H9 (cell line): Measurements from ENCODE around the gene XDH. TPM values are rescaled to one million over a fixed set of nuclear protein-coding genes. Genes with fewer than 3 reads are reported as not detected.

ENCODE experiments used
- DNase-seq: peaks from one replicate; pipeline ENCODE4 v3.0.0-alpha.2; 2017
- H2AFZ ChIP-seq: one replicate; pipeline ENCODE4 v1.6.1; 2013; ENCODE audit warnings: mild to moderate bottlenecking, low read length, control low read depth, moderate library complexity
- H2AK5ac ChIP-seq: 2 replicates; pipeline ENCODE4 v1.6.1; 2013; ENCODE audit warnings: low read length, control low read depth, mixed read lengths; ENCODE audit not compliant: insufficient read length
- H2BK120ac ChIP-seq: one replicate; pipeline ENCODE4 v1.6.1; 2013; ENCODE audit warnings: low read depth, mild to moderate bottlenecking, low read length, control low read depth, inconsistent platforms; ENCODE audit not compliant: poor library complexity, severe bottlenecking
- H2BK12ac ChIP-seq: 2 replicates; pipeline ENCODE4 v1.6.1; 2013; ENCODE audit warnings: low read length, control low read depth, mixed read lengths, low read depth; ENCODE audit not compliant: insufficient read length
- H2BK15ac ChIP-seq: 2 replicates; pipeline ENCODE4 v1.6.1; 2013; ENCODE audit warnings: low read depth, low read length, control low read depth
- H2BK20ac ChIP-seq: one replicate; pipeline ENCODE4 v1.6.1; 2013; ENCODE audit warnings: low read depth, mild to moderate bottlenecking, low read length, control low read depth, inconsistent platforms; ENCODE audit not compliant: poor library complexity, severe bottlenecking
- H2BK5ac ChIP-seq: 2 replicates; pipeline ENCODE4 v1.6.1; 2013; ENCODE audit warnings: low read length, control low read depth, mixed read lengths; ENCODE audit not compliant: insufficient read length
- H3K14ac ChIP-seq: 2 replicates; pipeline ENCODE4 v1.6.1; 2013; ENCODE audit warnings: low read length, control low read depth; ENCODE audit not compliant: insufficient read depth
- H3K18ac ChIP-seq: 2 replicates; pipeline ENCODE4 v1.6.1; 2013; ENCODE audit warnings: low read depth, mild to moderate bottlenecking, mixed read lengths, low read length, control low read depth; ENCODE audit not compliant: insufficient read length
- H3K23ac ChIP-seq: 2 replicates; pipeline ENCODE4 v1.6.1; 2013; ENCODE audit warnings: low read length, control low read depth, mixed read lengths, low read depth; ENCODE audit not compliant: insufficient read length
- H3K23me2 ChIP-seq: 2 replicates; pipeline ENCODE4 v1.6.1; 2013; ENCODE audit warnings: low read depth, mild to moderate bottlenecking, mixed read lengths, low read length, control low read depth; ENCODE audit not compliant: insufficient read length, poor library complexity, severe bottlenecking
- H3K27ac ChIP-seq: 2 replicates; pipeline ENCODE4 v1.5.1; 2013; ENCODE audit warnings: low read length, control low read depth, mixed read lengths, low read depth; ENCODE audit not compliant: insufficient read length
- H3K27me3 ChIP-seq: 2 replicates; pipeline ENCODE4 v1.6.1; 2013; ENCODE audit warnings: low read length, control low read depth, inconsistent platforms; ENCODE audit not compliant: insufficient read depth
- H3K4ac ChIP-seq: 2 replicates; pipeline ENCODE4 v1.6.1; 2013; ENCODE audit warnings: low read depth, mild to moderate bottlenecking, control low read depth, inconsistent platforms, low read length, moderate library complexity
- H3K4me1 ChIP-seq: 2 replicates; pipeline ENCODE4 v1.6.1; 2013; ENCODE audit warnings: low read length, control low read depth, inconsistent platforms; ENCODE audit not compliant: insufficient read depth
- H3K4me2 ChIP-seq: 2 replicates; pipeline ENCODE4 v1.6.1; 2013; ENCODE audit warnings: low read length, control low read depth, mixed read lengths; ENCODE audit not compliant: insufficient read length, insufficient read depth
- H3K56ac ChIP-seq: 2 replicates; pipeline ENCODE4 v1.6.1; 2013; ENCODE audit warnings: low read depth, mild to moderate bottlenecking, mixed read lengths, low read length, control low read depth; ENCODE audit not compliant: insufficient read length
- H3K79me1 ChIP-seq: 2 replicates; pipeline ENCODE4 v1.6.1; 2013; ENCODE audit warnings: low read depth, mild to moderate bottlenecking, moderate library complexity, low read length, control low read depth, inconsistent platforms; ENCODE audit not compliant: insufficient read depth, poor library complexity, severe bottlenecking
- H3K79me2 ChIP-seq: 2 replicates; pipeline ENCODE4 v1.6.1; 2013; ENCODE audit warnings: low read length, control low read depth, inconsistent platforms; ENCODE audit not compliant: insufficient read depth
- H3K9ac ChIP-seq: 2 replicates; pipeline ENCODE4 v1.6.1; 2013; ENCODE audit warnings: low read length, control low read depth, mixed read lengths; ENCODE audit not compliant: insufficient read length; ENCODE audit errors: extremely low read depth
- H3K9me3 ChIP-seq: one replicate; pipeline ENCODE4 v1.6.1; 2013; ENCODE audit warnings: low read depth, low read length, inconsistent platforms; ENCODE audit not compliant: control insufficient read depth
- H3T11ph ChIP-seq: one replicate; pipeline ENCODE4 v1.6.1; 2013; ENCODE audit warnings: mild to moderate bottlenecking, low read length, control low read depth, inconsistent platforms
- H4K20me1 ChIP-seq: one replicate; pipeline ENCODE4 v1.6.1; 2013; ENCODE audit not compliant: control insufficient read depth, insufficient read length, insufficient read depth
- H4K5ac ChIP-seq: 2 replicates; pipeline ENCODE4 v1.6.1; 2013; ENCODE audit warnings: low read depth, mild to moderate bottlenecking, mixed read lengths, low read length, control low read depth; ENCODE audit not compliant: insufficient read length
- H4K8ac ChIP-seq: replicated peaks from 2 replicates; pipeline ENCODE4 v1.6.1; 2013; ENCODE audit warnings: low read length, control low read depth, mixed read lengths, low read depth; ENCODE audit not compliant: insufficient read length
- H4K91ac ChIP-seq: 2 replicates; pipeline ENCODE4 v1.6.1; 2013; ENCODE audit warnings: low read depth, mild to moderate bottlenecking, moderate library complexity, mixed read lengths, low read length, control low read depth; ENCODE audit not compliant: insufficient read length
- H3K27ac Mint-ChIP-seq, 3 experiments: 2 replicates in 2 of 3; 3 replicates in 1 of 3; pipeline ENCODE4 v1.8.0; 2020 to 2021; ENCODE audit warnings: mixed read lengths in 3 of 3, mild to moderate bottlenecking in 1 of 3, moderate library complexity in 1 of 3
- H3K27me3 Mint-ChIP-seq: 2 replicates; pipeline ENCODE4 v1.8.0; 2021; ENCODE audit warnings: low read depth, mild to moderate bottlenecking, moderate library complexity, mixed read lengths
- H3K36me3 Mint-ChIP-seq, 3 experiments: 2 replicates in 2 of 3; 3 replicates in 1 of 3; pipeline ENCODE4 v1.8.0; 2020 to 2021; ENCODE audit warnings: low read depth in 3 of 3, mixed read lengths in 3 of 3; ENCODE audit not compliant: insufficient read depth in 1 of 3
- H3K4me1 Mint-ChIP-seq, 2 experiments: 2 replicates each; pipeline ENCODE4 v1.8.0; 2020; ENCODE audit warnings: mixed read lengths in 2 of 2
- H3K4me3 Mint-ChIP-seq, 2 experiments: 2 replicates in 1 of 2; 3 replicates in 1 of 2; pipeline ENCODE4 v1.8.0; 2020 to 2021; ENCODE audit warnings: mild to moderate bottlenecking in 2 of 2, mixed read lengths in 2 of 2, moderate library complexity in 1 of 2
- H3K9me3 Mint-ChIP-seq, 2 experiments: 2 replicates in 1 of 2; 3 replicates in 1 of 2; pipeline ENCODE4 v1.8.0; 2020; ENCODE audit warnings: mild to moderate bottlenecking in 2 of 2, mixed read lengths in 2 of 2, moderate library complexity in 1 of 2
- WGBS: extraction: QIAGEN DNeasy Blood & Tissue Kit; methylation state at CpG from one replicate; pipeline ENCODE4 v1.1.7; 2013; ENCODE audit warnings: missing lambda C conversion rate, low lambda C conversion rate, mixed read lengths; ENCODE audit not compliant: insufficient read length; ENCODE audit errors: extremely low coverage; 5-methylcytosine and 5-hydroxymethylcytosine counted together
- total RNA-seq: library from RNA; stranded (reverse); gene quantifications from 2 replicates; pipeline ENCODE4 v1.2.1, GENCODE V29; 2021
- TF ChIP-seq, protein P1 (sequence below): fragments of 200-600 bp; sonication (generic); conservative IDR thresholded peaks from 3 replicates; pipeline ENCODE4 v1.8.0; 2021; ENCODE audit warnings: antibody characterized with exemption, mild to moderate bottlenecking

The XDH gene
- total RNA-seq, 1 experiment from 2014 or later: 1.4 TPM

- H3K27me3 ChIP-seq: no peaks in the 10 kb centered on the region
- H3K14ac ChIP-seq: no peak overlapping the region; the same call in 1 of the 2 replicates
- H3K56ac ChIP-seq: no peak overlapping the region
- no peaks in the 10 kb centered on the region for H3K9me3 ChIP-seq
- no peak overlapping the region for H2BK20ac ChIP-seq
- H3K79me1 ChIP-seq: no peaks in the 10 kb centered on the region
- Mint-ChIP-seq H3K27me3 (no peaks in the 10 kb centered on the region; the same call in none of the 2 replicates), H3K9me3 (no peaks in the 10 kb centered on the region), H3K4me1 (peaks cover 10 to 13% of the 10 kb centered on the region in 2 experiments), H3K36me3 (peaks cover 0 to 3% (median 2%) of the 10 kb centered on the region in 3 experiments; a peak in 3 of 7 replicates), H3K4me3 (no peak overlapping the region), H3K27ac (peak overlapping the region in 1 of 3 experiments; percentile 46; a peak in 2 of 7 replicates)
- no peak overlapping the region for H4K91ac ChIP-seq
- H2AK5ac ChIP-seq: no peak overlapping the region
- H2AFZ ChIP-seq: no peak overlapping the region
- H2BK5ac ChIP-seq: no peak overlapping the region
- DNase-seq: no peak
- H3K4ac ChIP-seq: no peak overlapping the region
- H2BK120ac ChIP-seq: no peak overlapping the region
- no peak overlapping the region for H3K9ac ChIP-seq
- no peaks in the 10 kb centered on the region for H4K20me1 ChIP-seq
- H4K8ac ChIP-seq: no peak overlapping the region
- H3K27ac ChIP-seq: no peak overlapping the region
- no peak overlapping the region for H4K5ac ChIP-seq
- H3K23me2 ChIP-seq: no peaks in the 10 kb centered on the region
- H3T11ph ChIP-seq: no peak overlapping the region
- no peaks in the 10 kb centered on the region for H3K79me2 ChIP-seq
- no peak overlapping the region for H3K23ac ChIP-seq
- peaks cover 4% of the 10 kb centered on the region; the same call in 1 of the 2 replicates for H3K4me1 ChIP-seq
- no peak overlapping the region for H3K18ac ChIP-seq
- no peak overlapping the region for H2BK15ac ChIP-seq
- WGBS: no CpG with 5 or more reads among the region's 5 CpGs
- H2BK12ac ChIP-seq: no peak overlapping the region
- TF ChIP-seq, protein P1, sequence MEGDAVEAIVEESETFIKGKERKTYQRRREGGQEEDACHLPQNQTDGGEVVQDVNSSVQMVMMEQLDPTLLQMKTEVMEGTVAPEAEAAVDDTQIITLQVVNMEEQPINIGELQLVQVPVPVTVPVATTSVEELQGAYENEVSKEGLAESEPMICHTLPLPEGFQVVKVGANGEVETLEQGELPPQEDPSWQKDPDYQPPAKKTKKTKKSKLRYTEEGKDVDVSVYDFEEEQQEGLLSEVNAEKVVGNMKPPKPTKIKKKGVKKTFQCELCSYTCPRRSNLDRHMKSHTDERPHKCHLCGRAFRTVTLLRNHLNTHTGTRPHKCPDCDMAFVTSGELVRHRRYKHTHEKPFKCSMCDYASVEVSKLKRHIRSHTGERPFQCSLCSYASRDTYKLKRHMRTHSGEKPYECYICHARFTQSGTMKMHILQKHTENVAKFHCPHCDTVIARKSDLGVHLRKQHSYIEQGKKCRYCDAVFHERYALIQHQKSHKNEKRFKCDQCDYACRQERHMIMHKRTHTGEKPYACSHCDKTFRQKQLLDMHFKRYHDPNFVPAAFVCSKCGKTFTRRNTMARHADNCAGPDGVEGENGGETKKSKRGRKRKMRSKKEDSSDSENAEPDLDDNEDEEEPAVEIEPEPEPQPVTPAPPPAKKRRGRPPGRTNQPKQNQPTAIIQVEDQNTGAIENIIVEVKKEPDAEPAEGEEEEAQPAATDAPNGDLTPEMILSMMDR: no peak
- no peak overlapping the region for H3K4me2 ChIP-seq
Observed at GRCh38 chr2:31335921-31336585, 78.5 kb downstream of the XDH start.
